IMR-90 (cell line): ENCODE results near the gene CORO7. TPM values are rescaled to one million over a fixed set of nuclear protein-coding genes. Genes with fewer than 3 reads are reported as not detected.

Experiments
- ATAC-seq: fragments of 200-7000 bp; cut with Tn5 transposase; 2 replicates; pipeline ENCODE4 v1.9.1; 2020; ENCODE audit warnings: low read depth, mild to moderate bottlenecking, moderate library complexity
- BruUV-seq: library from RNA; stranded (reverse); fragments of 400-500 nt; replicated peaks from 2 replicates; lab custom pipeline; 2021; lab: Mats Ljungman, UMichigan
- CTCF ChIA-PET: fragments of 300-600 bp; formaldehyde crosslinking; extraction: SDS; loops from one replicate; lab custom pipeline; 2021; ENCODE audit warnings: antibody characterized with exemption; lab: Yijun Ruan, JAX
- POLR2A ChIA-PET: fragments of 300-600 bp; sonication (Branson Sonifier 250); formaldehyde crosslinking; loops from one replicate; lab custom pipeline; 2022; ENCODE audit warnings: antibody characterized with exemption; ENCODE audit not compliant: unreplicated experiment; lab: Charles Lee
- DNase-seq: peaks from one replicate; pipeline ENCODE4 v3.0.0; 2013
- H2AFZ ChIP-seq: replicated peaks from 2 replicates; pipeline ENCODE3; 2013; ENCODE audit warnings: low read length, mild to moderate bottlenecking; ENCODE audit not compliant: poor library complexity
- H2AK5ac ChIP-seq: 2 replicates; pipeline ENCODE4 v1.6.1; 2013; ENCODE audit warnings: low read depth, low read length, inconsistent platforms
- H2AK9ac ChIP-seq: replicated peaks from 2 replicates; pipeline ENCODE3; 2013; ENCODE audit warnings: mild to moderate bottlenecking, low read depth, low read length, moderate library complexity; ENCODE audit not compliant: poor library complexity
- H2BK120ac ChIP-seq: 2 replicates; pipeline ENCODE4 v1.6.1; 2013; ENCODE audit warnings: low read depth, low read length, inconsistent platforms
- H2BK15ac ChIP-seq: 3 replicates; pipeline ENCODE4 v1.6.1; 2013; ENCODE audit warnings: low read depth, low read length, inconsistent platforms
- H2BK20ac ChIP-seq: 2 replicates; pipeline ENCODE4 v1.6.1; 2013; ENCODE audit warnings: low read depth, mild to moderate bottlenecking, inconsistent platforms, low read length, moderate library complexity
- H2BK5ac ChIP-seq: 2 replicates; pipeline ENCODE4 v1.6.1; 2013; ENCODE audit warnings: mild to moderate bottlenecking, low read depth, low read length, inconsistent platforms; ENCODE audit not compliant: poor library complexity, severe bottlenecking
- H3K14ac ChIP-seq: replicated peaks from 2 replicates; pipeline ENCODE4 v1.6.1; 2013; ENCODE audit warnings: low read depth, low read length, inconsistent platforms
- H3K18ac ChIP-seq: 2 replicates; pipeline ENCODE4 v1.6.1; 2013; ENCODE audit warnings: low read depth, low read length, control low read depth
- H3K23ac ChIP-seq: 2 replicates; pipeline ENCODE4 v1.6.1; 2013; ENCODE audit warnings: low read depth, low read length, inconsistent platforms
- H3K27ac ChIP-seq: 2 replicates; pipeline ENCODE4 v1.5.1; 2013; ENCODE audit warnings: mild to moderate bottlenecking, control low read depth, low read length; ENCODE audit not compliant: insufficient read depth
- H3K27me3 ChIP-seq: 2 replicates; pipeline ENCODE4 v1.6.1; 2013; ENCODE audit warnings: low read length; ENCODE audit not compliant: control insufficient read depth, insufficient read depth
- H3K36me3 ChIP-seq: 2 replicates; pipeline ENCODE4 v1.6.1; 2013; ENCODE audit warnings: low read length, mixed read lengths; ENCODE audit not compliant: control insufficient read depth, insufficient read depth
- H3K4ac ChIP-seq: 2 replicates; pipeline ENCODE4 v1.6.1; 2013; ENCODE audit warnings: low read depth, low read length, inconsistent platforms
- H3K4me1 ChIP-seq: 2 replicates; pipeline ENCODE4 v1.6.1; 2013; ENCODE audit warnings: low read length, mixed read lengths; ENCODE audit not compliant: control insufficient read depth, insufficient read depth
- H3K4me2 ChIP-seq: 2 replicates; pipeline ENCODE4 v1.6.1; 2013; ENCODE audit warnings: low read depth, mild to moderate bottlenecking, control low read depth, low read length, moderate library complexity
- H3K4me3 ChIP-seq: 2 replicates; pipeline ENCODE4 v1.5.1; 2013; ENCODE audit warnings: low read depth, mild to moderate bottlenecking, control low read depth, low read length, moderate library complexity; ENCODE audit not compliant: insufficient read depth
- H3K56ac ChIP-seq: 2 replicates; pipeline ENCODE4 v1.6.1; 2013; ENCODE audit warnings: low read length, inconsistent platforms; ENCODE audit not compliant: insufficient read depth; ENCODE audit errors: extremely low read depth
- H3K79me1 ChIP-seq, 2 experiments: 2 replicates each; pipeline ENCODE4 v1.6.1; 2013; ENCODE audit warnings: low read length in 2 of 2, inconsistent platforms in 1 of 2, low read depth in 1 of 2
- H3K9ac ChIP-seq: 2 replicates; pipeline ENCODE4 v1.6.1; 2013; ENCODE audit warnings: low read depth, low read length, control low read depth
- H3K9me1 ChIP-seq: 2 replicates; pipeline ENCODE4 v1.6.1; 2013; ENCODE audit warnings: low read length, inconsistent platforms; ENCODE audit not compliant: insufficient read depth
- H3K9me3 ChIP-seq: 2 replicates; pipeline ENCODE4 v1.6.1; 2013; ENCODE audit warnings: low read length; ENCODE audit not compliant: control insufficient read depth, insufficient read depth
- H4K20me1 ChIP-seq: 2 replicates; pipeline ENCODE4 v1.6.1; 2013; ENCODE audit warnings: low read length, inconsistent platforms; ENCODE audit not compliant: insufficient read depth
- H4K5ac ChIP-seq: 2 replicates; pipeline ENCODE4 v1.6.1; 2013; ENCODE audit warnings: mild to moderate bottlenecking, low read depth, low read length, control low read depth
- H4K8ac ChIP-seq, 2 experiments: 2 replicates each; pipeline ENCODE4 v1.6.1; 2013; ENCODE audit warnings: low read depth in 2 of 2, low read length in 2 of 2, control low read depth in 1 of 2, inconsistent platforms in 1 of 2
- H4K91ac ChIP-seq: 2 replicates; pipeline ENCODE4 v1.6.1; 2013; ENCODE audit warnings: low read depth, low read length, inconsistent platforms; ENCODE audit not compliant: insufficient read depth
- BHLHE40 ChIP-seq: fragments of 150-350 bp; IDR thresholded peaks from 2 replicates; pipeline ENCODE4 v1.6.1; 2016; ENCODE audit warnings: mild to moderate bottlenecking, low read depth, low read length
- CEBPB ChIP-seq: IDR thresholded peaks from 2 replicates; pipeline ENCODE4 v1.6.1; 2012; ENCODE audit warnings: low read depth, low read length, improper control_type of control experiment
- CHD1 ChIP-seq: IDR thresholded peaks from 2 replicates; pipeline ENCODE4 v1.6.1; 2012; ENCODE audit warnings: low read depth, low read length, improper control_type of control experiment
- FOS ChIP-seq: fragments of 150-350 bp; IDR thresholded peaks from 2 replicates; pipeline ENCODE4 v1.6.1; 2016; ENCODE audit warnings: low read depth, low read length
- MAFK ChIP-seq: IDR thresholded peaks from 2 replicates; pipeline ENCODE4 v1.6.1; 2012; ENCODE audit warnings: low read depth, low read length, improper control_type of control experiment
- MAZ ChIP-seq: IDR thresholded peaks from 2 replicates; pipeline ENCODE4 v1.6.1; 2012; ENCODE audit warnings: low read depth, mild to moderate bottlenecking, low read length, improper control_type of control experiment, moderate library complexity, borderline replicate concordance
- NFE2L2 ChIP-seq: fragments of 150-350 bp; IDR thresholded peaks from 2 replicates; pipeline ENCODE4 v1.6.1; 2016; ENCODE audit warnings: low read depth, mild to moderate bottlenecking, low read length
- POLR2A ChIP-seq: IDR thresholded peaks from 2 replicates; pipeline ENCODE4 v1.6.1; 2012; ENCODE audit warnings: mild to moderate bottlenecking, low read depth, low read length
- RAD21 ChIP-seq: IDR thresholded peaks from 2 replicates; pipeline ENCODE4 v1.6.1; 2012; ENCODE audit warnings: low read length, improper control_type of control experiment
- RCOR1 ChIP-seq: IDR thresholded peaks from 2 replicates; pipeline ENCODE4 v1.6.1; 2012; ENCODE audit warnings: mild to moderate bottlenecking, low read length, improper control_type of control experiment; ENCODE audit not compliant: insufficient replicate concordance
- USF2 ChIP-seq: fragments of 150-350 bp; IDR thresholded peaks from 2 replicates; pipeline ENCODE4 v1.6.1; 2017; ENCODE audit warnings: mild to moderate bottlenecking, antibody characterized with exemption, low read length, low read depth
- WGBS, 2 experiments: methylation state at CpG; one replicate each; pipeline versions ENCODE4 v1.1.5 to v1.1.7; 2013; ENCODE audit warnings: missing lambda C conversion rate in 2 of 2; ENCODE audit not compliant: insufficient read length in 1 of 2; ENCODE audit errors: extremely low coverage in 2 of 2; 5-methylcytosine and 5-hydroxymethylcytosine counted together
- dilution Hi-C: fragments of 300-500 bp; cut with HindIII; formaldehyde crosslinking; loops from one replicate; pipeline ENCODE4 v1.14.3; 2018; ENCODE audit warnings: low sequenced_read_pairs; ENCODE audit not compliant: unreplicated experiment
- in situ Hi-C: fragments of 300-500 bp; cut with MboI; formaldehyde crosslinking; loops from 3 replicates; pipeline ENCODE4 v1.14.3; 2019; ENCODE audit warnings: low sequenced_read_pairs, inconsistent platforms, mixed read lengths
- intact Hi-C: fragments of 100-400 bp; cut with micrococcal nuclease; formaldehyde crosslinking; loops from 2 replicates; pipeline ENCODE4 v1.10.0; 2022
- polyA plus RNA-seq, 3 experiments: library from polyadenylated mRNA; depleted of rRNA; stranded (reverse); fragments of >200 nt; gene quantifications; 2 replicates each; pipeline ENCODE4 v1.2.3, GENCODE V29; 2012; ENCODE audit warnings: low replicate concordance in 1 of 3
- total RNA-seq: library from RNA; depleted of rRNA; stranded (reverse); fragments of >200 nt; gene quantifications from 2 replicates; pipeline ENCODE4 v1.2.3, GENCODE V29; 2012

Gene CORO7
- total and polyA plus RNA-seq, 2 of the 4 experiments (the other 2 are of a cell fraction): 6.3 to 26.7 TPM

- DNase-seq: peak; percentile 84
- 0 out of 2 replicates have a peak overlapping the region, but pooled peaks have one; percentile 34 for H3K56ac ChIP-seq
- peaks cover 36% of the 10 kb centered on the region for H3K4me1 ChIP-seq
- ATAC-seq: peak; percentile 13
- peak overlapping the region; percentile 69 for H3K23ac ChIP-seq
- dilution Hi-C loops: no loop called here
- peaks cover 37% of the 10 kb centered on the region for H3K36me3 ChIP-seq
- peaks cover 4 to 73% of the 10 kb centered on the region in 2 experiments; a peak in 3 of 4 replicates for H3K79me1 ChIP-seq
- no TSS peak for BruUV-seq
- peaks cover 93% of the 10 kb centered on the region for H4K20me1 ChIP-seq
- intact Hi-C loops: no loop called here
- H2BK120ac ChIP-seq: peak overlapping the region; percentile 84
- H3K27me3 ChIP-seq: no peaks in the 10 kb centered on the region
- peak overlapping the region; percentile 48; the same call in 1 of the 2 replicates for H4K5ac ChIP-seq
- peak overlapping the region; percentile 12 for H3K4me3 ChIP-seq
- peak overlapping the region; percentile 78 for H3K18ac ChIP-seq
- peak overlapping the region; percentile 71; the same call in 2 of the 3 replicates for H2BK15ac ChIP-seq
- peak overlapping the region; percentile 58 for H3K14ac ChIP-seq
- peak overlapping the region; percentile 85 for H3K4me2 ChIP-seq
- H4K91ac ChIP-seq: peak overlapping the region; percentile 90
- peak overlapping the region; percentile 60 for H3K9ac ChIP-seq
- H3K4ac ChIP-seq: peak overlapping the region; percentile 97
- peaks cover 14% of the 10 kb centered on the region for H3K9me1 ChIP-seq
- POLR2A ChIA-PET: no interaction called here
- H2BK5ac ChIP-seq: peak overlapping the region; percentile 85
- peak overlapping the region; percentile 38 to 74 for H4K8ac ChIP-seq
- in situ Hi-C loops: no loop called here
- 2% methylated on average over 18 of the region's 31 CpGs; no CpG with 5 or more reads in 1 of the 2 experiments for WGBS, 2 experiments
- peak overlapping the region; percentile 94 for H3K27ac ChIP-seq
- peak overlapping the region; percentile 98 for H2AK5ac ChIP-seq
- no peak overlapping the region for H2BK20ac ChIP-seq
- CTCF ChIA-PET: no interaction called here
- H3K9me3 ChIP-seq: no peaks in the 10 kb centered on the region
- no peak for TF ChIP-seq CEBPB
- peak; percentile 32; the same call in 1 of the 2 replicates for TF ChIP-seq BHLHE40
- TF ChIP-seq NFE2L2: no peak
- TF ChIP-seq RCOR1: no peak
- TF ChIP-seq CHD1: no peak
- TF ChIP-seq POLR2A: peak; percentile 68
- TF ChIP-seq RAD21: no peak
- TF ChIP-seq MAZ: peak; percentile 52
- TF ChIP-seq USF2: peak; percentile 81
- no peak; the same call in 1 of the 2 replicates for TF ChIP-seq MAFK
- TF ChIP-seq FOS: peak; percentile 18; the same call in 1 of the 2 replicates
- H2AK9ac ChIP-seq: peak overlapping the region; percentile 88
- peak overlapping the region; percentile 83 for H2AFZ ChIP-seq
Observed at GRCh38 chr16:4376126-4376892, 40.1 kb downstream of the CORO7 start.
